Tibial artery (tissue), 4 donors: ENCODE measurements around the gene NHERF2.

Source experiments
- DNase-seq, 2 donors: peaks; one replicate each; pipeline ENCODE4 v3.0.0-alpha.2; 2019
- H3K27ac ChIP-seq, 2 donors: fragments of 200-600 bp; sonication (generic) in 1 of 2; 1 replicate in 1 of 2; 2 replicates in 1 of 2; pipeline ENCODE4 v1.5.1; 2018 to 2019; ENCODE audit warnings: mild to moderate bottlenecking in 1 of 2
- H3K27me3 ChIP-seq, 2 donors: fragments of 200-600 bp; sonication (generic) in 1 of 2; one replicate each; pipeline versions ENCODE4 v1.5.1 to v1.6.0; 2016 to 2019
- H3K36me3 ChIP-seq, 3 donors: fragments of 200-600 bp; sonication (generic) in 2 of 3; one replicate each; pipeline ENCODE4 v1.5.1; 2016 to 2019; ENCODE audit warnings: mild to moderate bottlenecking in 2 of 3
- H3K4me1 ChIP-seq, 4 donors: fragments of 200-600 bp; sonication (generic) in 2 of 4; 1 replicate in 3 of 4; 2 replicates in 1 of 4; pipeline ENCODE4 v1.5.1; 2016 to 2019
- H3K4me3 ChIP-seq, 2 donors: fragments of 200-600 bp; sonication (generic) in 1 of 2; 1 replicate in 1 of 2; 2 replicates in 1 of 2; pipeline ENCODE4 v1.5.1; 2018 to 2019; ENCODE audit warnings: mild to moderate bottlenecking in 2 of 2
- H3K9me3 ChIP-seq, 3 donors: fragments of 200-600 bp; sonication (generic) in 1 of 3; one replicate each; pipeline ENCODE4 v1.5.1; 2016 to 2019
- CTCF ChIP-seq, 2 experiments: fragments of 200-600 bp in 1 of 2; fragments of 450-650 bp in 1 of 2; IDR thresholded peaks; one replicate each; pipeline ENCODE4 v1.5.1; 2017 to 2019; ENCODE audit warnings: antibody characterized with exemption in 2 of 2, mild to moderate bottlenecking in 1 of 2, moderate library complexity in 1 of 2
- intact Hi-C: fragments of 100-400 bp; cut with DNase I; formaldehyde crosslinking; loops from one replicate; pipeline ENCODE4 v1.15.0; 2023; ENCODE audit warnings: low total_unique reads

NHERF2 gene

GRCh38 chr16:2079991-2080390, 53.3 kb downstream of the NHERF2 start:
- H3K27ac ChIP-seq = no peak overlapping the region
- H3K4me1 ChIP-seq = peaks cover 0 to 16% (median 0%) of the 10 kb centered on the region in 4 donors
- no peaks in the 10 kb centered on the region for H3K27me3 ChIP-seq
- intact Hi-C loops = no loop called here
- no peak for TF ChIP-seq CTCF (IDR thresholded peaks at IDR 0.05)
- H3K36me3 ChIP-seq = peaks cover 18 to 100% (median 76%) of the 10 kb centered on the region in 3 donors
- H3K9me3 ChIP-seq = no peaks in the 10 kb centered on the region
- DNase-seq = no peak
- no peak overlapping the region for H3K4me3 ChIP-seq

DNA sequence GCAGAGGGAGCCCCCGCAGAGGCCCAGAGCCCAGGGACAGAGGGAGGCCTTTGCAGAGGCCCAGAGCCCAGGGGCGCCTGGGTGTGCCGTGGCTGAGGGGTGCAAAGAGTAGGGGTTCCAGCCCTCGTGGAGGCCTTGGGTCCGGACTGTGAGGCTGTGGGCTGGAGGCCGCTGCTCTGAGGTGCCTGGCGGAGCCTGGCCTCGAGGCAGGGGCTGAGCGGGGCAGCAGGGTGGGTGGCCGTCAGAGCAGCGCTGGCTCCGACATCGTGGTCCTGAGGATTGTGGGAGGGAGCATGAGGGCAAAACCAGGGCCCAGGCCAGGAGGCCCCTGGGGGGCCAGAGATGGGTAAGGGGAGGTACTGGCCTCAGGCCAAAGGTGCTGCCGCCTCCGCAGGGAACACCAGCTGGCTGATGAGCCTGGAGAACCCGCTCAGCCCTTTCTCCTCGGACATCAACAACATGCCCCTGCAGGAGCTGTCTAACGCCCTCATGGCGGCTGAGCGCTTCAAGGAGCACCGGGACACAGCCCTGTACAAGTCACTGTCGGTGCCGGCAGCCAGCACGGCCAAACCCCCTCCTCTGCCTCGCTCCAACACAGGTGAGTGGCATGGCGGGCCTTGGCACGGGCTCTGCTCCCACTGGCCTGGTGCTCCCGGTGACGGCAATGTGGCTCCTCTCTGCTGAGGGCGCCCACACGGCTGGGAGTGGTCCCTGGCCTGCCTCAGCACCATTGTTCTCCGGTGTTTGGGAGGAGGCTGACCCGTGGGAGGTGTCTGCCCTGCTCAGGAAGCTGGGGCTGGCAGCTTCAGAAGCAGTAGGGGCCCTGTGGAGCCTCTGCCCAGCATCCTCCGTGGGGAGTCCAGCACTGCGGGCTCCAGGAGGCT, 54.7 kb downstream of the NHERF2 start:
- Histone ChIP-seq H3K36me3 (peaks cover 17 to 100% (median 76%) of the 10 kb centered on the region in 3 donors), H3K4me1 (peaks cover 0 to 16% (median 2%) of the 10 kb centered on the region in 4 donors), H3K27me3 (no peaks in the 10 kb centered on the region), H3K27ac (no peak overlapping the region), H3K4me3 (no peak overlapping the region), H3K9me3 (no peaks in the 10 kb centered on the region)
- TF ChIP-seq CTCF (IDR thresholded peaks at IDR 0.05) = no peak
- DNase-seq = no peak
- intact Hi-C loops = no loop called here

- Histone ChIP-seq H3K9me3 (no peaks in the 10 kb centered on the region), H3K4me1 (peaks cover 0 to 16% (median 2%) of the 10 kb centered on the region in 4 donors), H3K27me3 (no peaks in the 10 kb centered on the region), H3K36me3 (peaks cover 23 to 100% (median 75%) of the 10 kb centered on the region in 3 donors), H3K4me3 (no peak overlapping the region), H3K27ac (no peak overlapping the region)
- intact Hi-C loops = no loop called here
- no peak for DNase-seq
- TF ChIP-seq CTCF (IDR thresholded peaks at IDR 0.05) = no peak
Measured at GRCh38 chr16:2082171-2082982, 55.7 kb downstream of the NHERF2 start.

GRCh38 chr16:2082983-2083364, 56.3 kb downstream of the NHERF2 start:
- TF ChIP-seq CTCF (IDR thresholded peaks at IDR 0.05) = no peak
- Histone ChIP-seq H3K4me3 (no peak overlapping the region), H3K9me3 (no peaks in the 10 kb centered on the region), H3K4me1 (peaks cover 0 to 16% (median 2%) of the 10 kb centered on the region in 4 donors), H3K27ac (no peak overlapping the region), H3K27me3 (no peaks in the 10 kb centered on the region), H3K36me3 (peaks cover 23 to 100% (median 75%) of the 10 kb centered on the region in 3 donors)
- no peak for DNase-seq
- intact Hi-C loops = no loop called here

GRCh38 chr16:2083409-2083808, 56.7 kb downstream of the NHERF2 start:
- Histone ChIP-seq H3K4me1 (peaks cover 0 to 16% (median 2%) of the 10 kb centered on the region in 4 donors), H3K27me3 (no peaks in the 10 kb centered on the region), H3K9me3 (no peaks in the 10 kb centered on the region), H3K36me3 (peaks cover 26 to 100% (median 78%) of the 10 kb centered on the region in 3 donors), H3K4me3 (no peak overlapping the region), H3K27ac (no peak overlapping the region)
- no peak for TF ChIP-seq CTCF (IDR thresholded peaks at IDR 0.05)
- no peak for DNase-seq
- intact Hi-C loops = no loop called here
